ENCODE data around the gene EPHB1. TPM values are rescaled to one million over a fixed set of nuclear protein-coding genes. Genes with fewer than 3 reads are reported as not detected.

EPHB1 gene
- total and polyA plus RNA-seq, 4 donors: 0.23 to 1.7 (median 0.52) TPM

DNA sequence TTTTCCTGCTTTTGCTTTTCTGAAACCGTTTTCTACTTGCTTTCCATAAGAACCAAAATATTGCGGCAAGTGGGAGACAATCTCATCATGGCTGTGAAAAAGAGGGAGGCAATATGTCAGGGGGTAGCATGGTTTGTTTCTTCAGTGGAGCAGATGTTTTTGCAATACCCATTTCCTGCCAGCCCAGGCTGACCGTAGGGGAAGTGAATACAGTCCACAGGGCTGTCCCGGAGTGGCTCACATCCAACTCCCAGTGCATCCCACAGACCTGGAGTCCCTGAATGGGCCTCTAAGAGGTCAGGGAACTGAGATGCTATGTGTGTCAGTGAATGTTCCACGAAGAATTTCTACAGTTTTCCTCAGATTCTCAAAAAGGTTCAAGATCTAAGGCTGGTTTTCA, 69.6 kb downstream of the EPHB1 start:
- Histone ChIP-seq H3K9ac (ENCODE audit: low read depth in 1 of 2, low read length in 2 of 2) (no peak overlapping the region), H3K36me3 (ENCODE audit: control insufficient read depth in 4 of 4, insufficient read depth in 3 of 4, low read depth in 1 of 4, low read length in 3 of 4) (no peaks in the 10 kb centered on the region), H3K27me3 (ENCODE audit: control insufficient read depth in 4 of 4, insufficient read depth in 4 of 4, low read length in 3 of 4) (no peaks in the 10 kb centered on the region), H3K4me1 (ENCODE audit: control insufficient read depth in 4 of 4, insufficient read depth in 4 of 4, low read length in 3 of 4) (no peaks in the 10 kb centered on the region), H3K9me3 (ENCODE audit: control insufficient read depth in 4 of 4, low read length in 3 of 4) (no peaks in the 10 kb centered on the region), H3K4me3 (ENCODE audit: low read depth in 1 of 3, low read length in 3 of 3) (no peak overlapping the region), H3K27ac (ENCODE audit: low read depth in 1 of 2, low read length in 2 of 2) (no peak overlapping the region)
- TF ChIP-seq FOXA2 (IDR thresholded peaks at IDR 0.05) (no peak), JUND (IDR thresholded peaks at IDR 0.05) (no peak), REST (IDR thresholded peaks at IDR 0.05) (no peak), FOXA1 (IDR thresholded peaks at IDR 0.05) (no peak), TAF1 (conservative IDR thresholded peaks at IDR 0.05) (no peak), YY1 (IDR thresholded peaks at IDR 0.05) (no peak), SP1 (IDR thresholded peaks at IDR 0.05) (no peak), GABPA (IDR thresholded peaks at IDR 0.05 in 1 of 2, conservative IDR thresholded peaks at IDR 0.05 in 1 of 2) (no peak)
- TF ChIP-seq, protein P1, sequence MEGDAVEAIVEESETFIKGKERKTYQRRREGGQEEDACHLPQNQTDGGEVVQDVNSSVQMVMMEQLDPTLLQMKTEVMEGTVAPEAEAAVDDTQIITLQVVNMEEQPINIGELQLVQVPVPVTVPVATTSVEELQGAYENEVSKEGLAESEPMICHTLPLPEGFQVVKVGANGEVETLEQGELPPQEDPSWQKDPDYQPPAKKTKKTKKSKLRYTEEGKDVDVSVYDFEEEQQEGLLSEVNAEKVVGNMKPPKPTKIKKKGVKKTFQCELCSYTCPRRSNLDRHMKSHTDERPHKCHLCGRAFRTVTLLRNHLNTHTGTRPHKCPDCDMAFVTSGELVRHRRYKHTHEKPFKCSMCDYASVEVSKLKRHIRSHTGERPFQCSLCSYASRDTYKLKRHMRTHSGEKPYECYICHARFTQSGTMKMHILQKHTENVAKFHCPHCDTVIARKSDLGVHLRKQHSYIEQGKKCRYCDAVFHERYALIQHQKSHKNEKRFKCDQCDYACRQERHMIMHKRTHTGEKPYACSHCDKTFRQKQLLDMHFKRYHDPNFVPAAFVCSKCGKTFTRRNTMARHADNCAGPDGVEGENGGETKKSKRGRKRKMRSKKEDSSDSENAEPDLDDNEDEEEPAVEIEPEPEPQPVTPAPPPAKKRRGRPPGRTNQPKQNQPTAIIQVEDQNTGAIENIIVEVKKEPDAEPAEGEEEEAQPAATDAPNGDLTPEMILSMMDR (IDR thresholded peaks at IDR 0.05; ENCODE audit: low read depth, low read length, missing input control): no peak
- no peak for DNase-seq (ENCODE audit: low spot score)
- 51% methylated on average over 5 of the region's 5 CpGs for WGBS

GRCh38 chr3:134867277-134867676, 72.2 kb downstream of the EPHB1 start:
- WGBS: 92% methylated on average over 1 of the region's 1 CpG
- H3K9me3 ChIP-seq (ENCODE audit: control insufficient read depth in 4 of 4, low read length in 3 of 4): no peaks in the 10 kb centered on the region
- H3K27ac ChIP-seq (ENCODE audit: low read depth in 1 of 2, low read length in 2 of 2): no peak overlapping the region
- TF ChIP-seq, protein P2, sequence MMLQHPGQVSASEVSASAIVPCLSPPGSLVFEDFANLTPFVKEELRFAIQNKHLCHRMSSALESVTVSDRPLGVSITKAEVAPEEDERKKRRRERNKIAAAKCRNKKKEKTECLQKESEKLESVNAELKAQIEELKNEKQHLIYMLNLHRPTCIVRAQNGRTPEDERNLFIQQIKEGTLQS (IDR thresholded peaks at IDR 0.05): no peak
- TF ChIP-seq JUND (IDR thresholded peaks at IDR 0.05) (no peak), REST (IDR thresholded peaks at IDR 0.05) (no peak), FOXA1 (IDR thresholded peaks at IDR 0.05) (no peak), MAX (IDR thresholded peaks at IDR 0.05) (no peak), HNF4G (IDR thresholded peaks at IDR 0.05) (no peak), SP1 (IDR thresholded peaks at IDR 0.05) (no peak), RAD21 (IDR thresholded peaks at IDR 0.05) (no peak), NR2F2 (IDR thresholded peaks at IDR 0.05) (no peak), RXRA (IDR thresholded peaks at IDR 0.05) (no peak), FOXA2 (IDR thresholded peaks at IDR 0.05) (no peak), TAF1 (conservative IDR thresholded peaks at IDR 0.05) (no peak), HNF4A (conservative IDR thresholded peaks at IDR 0.05) (no peak)
- TF ChIP-seq, protein P3, sequence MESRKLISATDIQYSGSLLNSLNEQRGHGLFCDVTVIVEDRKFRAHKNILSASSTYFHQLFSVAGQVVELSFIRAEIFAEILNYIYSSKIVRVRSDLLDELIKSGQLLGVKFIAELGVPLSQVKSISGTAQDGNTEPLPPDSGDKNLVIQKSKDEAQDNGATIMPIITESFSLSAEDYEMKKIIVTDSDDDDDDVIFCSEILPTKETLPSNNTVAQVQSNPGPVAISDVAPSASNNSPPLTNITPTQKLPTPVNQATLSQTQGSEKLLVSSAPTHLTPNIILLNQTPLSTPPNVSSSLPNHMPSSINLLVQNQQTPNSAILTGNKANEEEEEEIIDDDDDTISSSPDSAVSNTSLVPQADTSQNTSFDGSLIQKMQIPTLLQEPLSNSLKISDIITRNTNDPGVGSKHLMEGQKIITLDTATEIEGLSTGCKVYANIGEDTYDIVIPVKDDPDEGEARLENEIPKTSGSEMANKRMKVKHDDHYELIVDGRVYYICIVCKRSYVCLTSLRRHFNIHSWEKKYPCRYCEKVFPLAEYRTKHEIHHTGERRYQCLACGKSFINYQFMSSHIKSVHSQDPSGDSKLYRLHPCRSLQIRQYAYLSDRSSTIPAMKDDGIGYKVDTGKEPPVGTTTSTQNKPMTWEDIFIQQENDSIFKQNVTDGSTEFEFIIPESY (IDR thresholded peaks at IDR 0.05): no peak
- TF ChIP-seq, protein P1 (IDR thresholded peaks at IDR 0.05; ENCODE audit: low read depth, low read length, missing input control): no peak
- no peaks in the 10 kb centered on the region for H3K36me3 ChIP-seq (ENCODE audit: control insufficient read depth in 4 of 4, insufficient read depth in 3 of 4, low read depth in 1 of 4, low read length in 3 of 4)
- H3K4me1 ChIP-seq (ENCODE audit: control insufficient read depth in 4 of 4, insufficient read depth in 4 of 4, low read length in 3 of 4): no peaks in the 10 kb centered on the region
- no peak for DNase-seq (ENCODE audit: low spot score)
- no peaks in the 10 kb centered on the region for H3K27me3 ChIP-seq (ENCODE audit: control insufficient read depth in 4 of 4, insufficient read depth in 4 of 4, low read length in 3 of 4)
- no peak overlapping the region for H3K9ac ChIP-seq (ENCODE audit: low read depth in 1 of 2, low read length in 2 of 2)
- H3K4me3 ChIP-seq (ENCODE audit: low read depth in 1 of 3, low read length in 3 of 3): no peak overlapping the region
